ENCODE measurements around the gene KCNMA1. TPM values are rescaled to one million over a fixed set of nuclear protein-coding genes. Genes with fewer than 3 reads are reported as not detected.

The KCNMA1 gene
- total and polyA plus RNA-seq, 7 experiments from 2014 or later: 0.42 TPM; not detected in 6

DNA sequence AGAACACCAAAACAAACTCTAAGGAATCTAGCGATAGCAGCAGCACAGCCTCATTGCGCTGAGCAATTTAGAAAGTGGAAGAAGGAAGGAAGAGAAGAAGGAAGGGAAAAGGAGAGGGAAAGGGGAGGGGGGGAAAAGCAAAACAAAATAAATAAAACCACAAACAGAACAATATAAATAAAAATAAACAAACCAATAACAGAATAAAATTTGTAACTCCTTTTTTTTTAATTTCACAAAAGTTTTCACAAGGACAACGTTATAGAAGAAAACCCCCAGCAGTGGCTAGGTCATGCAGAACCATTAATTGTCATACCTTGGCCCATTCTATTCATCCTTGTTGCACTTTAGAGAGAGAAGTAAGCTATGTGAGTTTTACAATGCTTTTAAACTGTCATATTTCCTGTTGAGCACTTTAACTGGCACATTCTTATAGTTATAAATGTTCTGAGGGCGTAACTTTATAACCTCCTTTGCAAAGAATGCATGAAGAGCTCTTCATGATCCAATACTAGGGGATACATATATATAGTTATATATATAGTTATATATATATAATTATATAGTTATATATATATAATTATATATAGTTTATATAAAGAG, 752.8 kb downstream of the KCNMA1 start:
- no peaks in the 10 kb centered on the region for H3K9me3 ChIP-seq (ENCODE audit: control insufficient read depth in 2 of 3, low read length in 3 of 3)
- H3K27me3 ChIP-seq (ENCODE audit: control insufficient read depth in 2 of 2, insufficient read depth in 2 of 2, low read length in 2 of 2): no peaks in the 10 kb centered on the region
- no peak for ATAC-seq
- H3K4me1 Mint-ChIP-seq: peaks cover 0 to 12% (median 0%) of the 10 kb centered on the region in 7 donors
- peaks cover 0 to 3% (median 0%) of the 10 kb centered on the region in 11 donors for H3K9me3 Mint-ChIP-seq
- intact Hi-C loops (cut with micrococcal nuclease): no loop called here
- H3K36me3 ChIP-seq (ENCODE audit: control insufficient read depth in 2 of 3, insufficient read depth in 3 of 3, low read length in 3 of 3): no peaks in the 10 kb centered on the region
- no peaks in the 10 kb centered on the region for H3K36me3 Mint-ChIP-seq
- H3K27ac Mint-ChIP-seq: no peak overlapping the region
- no peak overlapping the region for H3K4me3 ChIP-seq (ENCODE audit: low read length)
- H3K4me1 ChIP-seq (ENCODE audit: control insufficient read depth in 2 of 2, insufficient read depth in 2 of 2, low read length in 2 of 2): no peaks in the 10 kb centered on the region
- no peak overlapping the region for H3K4me3 Mint-ChIP-seq
- H3K27me3 Mint-ChIP-seq: peaks cover 0 to 21% (median 15%) of the 10 kb centered on the region in 5 donors
- no peak for DNase-seq
- ChIA-PET CTCF (no interaction called here), POLR2A (no interaction called here)
- H3K27ac ChIP-seq (ENCODE audit: low read depth, low read length): no peak overlapping the region

DNA sequence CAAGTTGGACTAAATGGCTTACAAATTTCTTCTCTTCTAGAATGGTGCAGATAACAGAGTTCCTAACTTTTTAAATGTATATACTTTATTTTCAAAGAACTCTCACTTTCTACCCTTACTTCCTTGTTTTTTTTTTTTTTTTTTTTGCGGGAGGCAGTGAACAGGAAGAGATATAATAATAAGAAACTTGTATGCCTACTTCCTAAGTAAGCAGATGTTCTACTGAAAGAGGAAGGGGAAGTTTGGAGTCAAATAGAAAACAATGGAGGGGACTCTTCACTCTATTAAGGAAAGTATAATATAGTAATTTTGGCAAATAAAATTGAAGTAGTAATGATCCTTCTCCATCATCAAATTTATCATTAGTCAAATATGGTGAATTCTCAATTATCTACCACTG, 754.0 kb downstream of the KCNMA1 start:
- no peak overlapping the region for H3K27ac Mint-ChIP-seq
- H3K4me1 ChIP-seq (ENCODE audit: control insufficient read depth in 2 of 2, insufficient read depth in 2 of 2, low read length in 2 of 2): no peaks in the 10 kb centered on the region
- intact Hi-C loops (cut with micrococcal nuclease): no loop called here
- ChIA-PET CTCF (no interaction called here), POLR2A (no interaction called here)
- no peaks in the 10 kb centered on the region for H3K36me3 Mint-ChIP-seq
- peaks cover 0 to 3% (median 0%) of the 10 kb centered on the region in 11 donors for H3K9me3 Mint-ChIP-seq
- no peaks in the 10 kb centered on the region for H3K27me3 ChIP-seq (ENCODE audit: control insufficient read depth in 2 of 2, insufficient read depth in 2 of 2, low read length in 2 of 2)
- H3K4me3 Mint-ChIP-seq: no peak overlapping the region
- no peak for ATAC-seq
- no peaks in the 10 kb centered on the region for H3K9me3 ChIP-seq (ENCODE audit: control insufficient read depth in 2 of 3, low read length in 3 of 3)
- peaks cover 0 to 21% (median 17%) of the 10 kb centered on the region in 5 donors for H3K27me3 Mint-ChIP-seq
- peaks cover 0 to 12% (median 0%) of the 10 kb centered on the region in 7 donors for H3K4me1 Mint-ChIP-seq
- no peaks in the 10 kb centered on the region for H3K36me3 ChIP-seq (ENCODE audit: control insufficient read depth in 2 of 3, insufficient read depth in 3 of 3, low read length in 3 of 3)
- no peak overlapping the region for H3K27ac ChIP-seq (ENCODE audit: low read depth, low read length)
- DNase-seq: no peak
- H3K4me3 ChIP-seq (ENCODE audit: low read length): no peak overlapping the region

DNA sequence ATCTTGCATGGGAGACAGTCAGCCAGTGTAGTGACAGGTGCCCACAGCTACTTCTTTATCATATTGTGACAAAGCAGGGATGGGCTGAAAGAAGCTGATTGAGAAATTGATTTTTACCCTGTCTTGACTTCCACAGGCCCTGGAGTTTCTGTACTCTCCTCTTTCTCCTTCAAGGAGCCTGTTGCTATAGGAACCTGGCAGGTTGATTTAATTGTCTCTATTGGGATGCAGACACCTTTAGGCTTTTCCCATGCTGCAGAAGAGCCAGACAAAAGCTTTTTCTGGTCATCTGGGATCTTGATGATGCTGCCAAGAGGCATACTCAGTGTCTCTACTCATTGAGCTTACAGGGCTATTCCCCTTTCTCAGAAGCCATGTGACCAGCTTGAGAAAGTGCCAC, 754.8 kb downstream of the KCNMA1 start:
- POLR2A ChIA-PET: no interaction called here
- H3K27ac ChIP-seq (ENCODE audit: low read depth, low read length): no peak overlapping the region

GRCh38 chr10:76882245-76882644, 755.4 kb downstream of the KCNMA1 start:
- Histone ChIP-seq H3K4me3 (ENCODE audit: low read length) (no peak overlapping the region), H3K27ac (ENCODE audit: low read depth, low read length) (no peak overlapping the region), H3K27me3 (ENCODE audit: control insufficient read depth in 2 of 2, insufficient read depth in 2 of 2, low read length in 2 of 2) (no peaks in the 10 kb centered on the region), H3K9me3 (ENCODE audit: control insufficient read depth in 2 of 3, low read length in 3 of 3) (no peaks in the 10 kb centered on the region), H3K36me3 (ENCODE audit: control insufficient read depth in 2 of 3, insufficient read depth in 3 of 3, low read length in 3 of 3) (no peaks in the 10 kb centered on the region), H3K4me1 (ENCODE audit: control insufficient read depth in 2 of 2, insufficient read depth in 2 of 2, low read length in 2 of 2) (no peaks in the 10 kb centered on the region)
- H3K4me3 Mint-ChIP-seq: no peak overlapping the region
- ATAC-seq: peak; percentile 69
- no peak overlapping the region for H3K27ac Mint-ChIP-seq
- POLR2A ChIA-PET: no interaction called here
- peaks cover 0 to 3% (median 0%) of the 10 kb centered on the region in 11 donors for H3K9me3 Mint-ChIP-seq
- peaks cover 0 to 12% (median 0%) of the 10 kb centered on the region in 7 donors for H3K4me1 Mint-ChIP-seq
- no peak for DNase-seq
- H3K27me3 Mint-ChIP-seq: peaks cover 0 to 21% (median 15%) of the 10 kb centered on the region in 5 donors
- CTCF ChIA-PET: no interaction called here
- intact Hi-C loops (cut with micrococcal nuclease): no loop called here
- H3K36me3 Mint-ChIP-seq: no peaks in the 10 kb centered on the region

More for the DNA sequence above, 754.8 kb downstream of the KCNMA1 start:
- peak overlapping the region in 1 of 9 donors; percentile 30 for H3K27ac Mint-ChIP-seq
- CTCF ChIA-PET: no interaction called here
- peaks cover 0 to 12% (median 0%) of the 10 kb centered on the region in 7 donors for H3K4me1 Mint-ChIP-seq
- no peaks in the 10 kb centered on the region for H3K27me3 ChIP-seq (ENCODE audit: control insufficient read depth in 2 of 2, insufficient read depth in 2 of 2, low read length in 2 of 2)
- H3K36me3 ChIP-seq (ENCODE audit: control insufficient read depth in 2 of 3, insufficient read depth in 3 of 3, low read length in 3 of 3): no peaks in the 10 kb centered on the region
- intact Hi-C loops (cut with micrococcal nuclease): no loop called here
- H3K9me3 ChIP-seq (ENCODE audit: control insufficient read depth in 2 of 3, low read length in 3 of 3): no peaks in the 10 kb centered on the region
- H3K9me3 Mint-ChIP-seq: peaks cover 0 to 3% (median 0%) of the 10 kb centered on the region in 11 donors
- no peaks in the 10 kb centered on the region for H3K36me3 Mint-ChIP-seq
- no peak overlapping the region for H3K4me3 Mint-ChIP-seq
- peaks cover 0 to 21% (median 17%) of the 10 kb centered on the region in 5 donors for H3K27me3 Mint-ChIP-seq
- no peaks in the 10 kb centered on the region for H3K4me1 ChIP-seq (ENCODE audit: control insufficient read depth in 2 of 2, insufficient read depth in 2 of 2, low read length in 2 of 2)
- ATAC-seq (no peak), DNase-seq (no peak)
- no peak overlapping the region for H3K4me3 ChIP-seq (ENCODE audit: low read length)

- no peak for DNase-seq
- H3K9me3 ChIP-seq (ENCODE audit: control insufficient read depth in 2 of 3, low read length in 3 of 3): no peaks in the 10 kb centered on the region
- H3K27me3 ChIP-seq (ENCODE audit: control insufficient read depth in 2 of 2, insufficient read depth in 2 of 2, low read length in 2 of 2): no peaks in the 10 kb centered on the region
- H3K4me3 ChIP-seq (ENCODE audit: low read length): no peak overlapping the region
- intact Hi-C loops (cut with micrococcal nuclease): no loop called here
- H3K4me1 ChIP-seq (ENCODE audit: control insufficient read depth in 2 of 2, insufficient read depth in 2 of 2, low read length in 2 of 2): no peaks in the 10 kb centered on the region
- H3K27ac Mint-ChIP-seq: no peak overlapping the region
- H3K27me3 Mint-ChIP-seq: peaks cover 0 to 21% (median 11%) of the 10 kb centered on the region in 5 donors
- no peaks in the 10 kb centered on the region for H3K36me3 Mint-ChIP-seq
- CTCF ChIA-PET: no interaction called here
- ATAC-seq: no peak
- no peaks in the 10 kb centered on the region for H3K36me3 ChIP-seq (ENCODE audit: control insufficient read depth in 2 of 3, insufficient read depth in 3 of 3, low read length in 3 of 3)
- POLR2A ChIA-PET: no interaction called here
- peaks cover 0 to 3% (median 0%) of the 10 kb centered on the region in 11 donors for H3K9me3 Mint-ChIP-seq
- H3K27ac ChIP-seq (ENCODE audit: low read depth, low read length): no peak overlapping the region
- no peak overlapping the region for H3K4me3 Mint-ChIP-seq
- H3K4me1 Mint-ChIP-seq: peaks cover 0 to 12% (median 0%) of the 10 kb centered on the region in 7 donors
These were observed 756.0 kb downstream of the KCNMA1 start for GRCh38 chr10:76881477-76882220.

- Histone ChIP-seq H3K36me3 (ENCODE audit: control insufficient read depth in 2 of 3, insufficient read depth in 3 of 3, low read length in 3 of 3) (no peaks in the 10 kb centered on the region), H3K4me3 (ENCODE audit: low read length) (no peak overlapping the region), H3K4me1 (ENCODE audit: control insufficient read depth in 2 of 2, insufficient read depth in 2 of 2, low read length in 2 of 2) (no peaks in the 10 kb centered on the region), H3K9me3 (ENCODE audit: control insufficient read depth in 2 of 3, low read length in 3 of 3) (no peaks in the 10 kb centered on the region), H3K27ac (ENCODE audit: low read depth, low read length) (no peak overlapping the region), H3K27me3 (ENCODE audit: control insufficient read depth in 2 of 2, insufficient read depth in 2 of 2, low read length in 2 of 2) (no peaks in the 10 kb centered on the region)
- DNase-seq (no peak), ATAC-seq (no peak)
- ChIA-PET POLR2A (no interaction called here), CTCF (no interaction called here)
- Mint-ChIP-seq H3K36me3 (no peaks in the 10 kb centered on the region), H3K27ac (no peak overlapping the region), H3K4me3 (no peak overlapping the region), H3K4me1 (peaks cover 0 to 12% (median 0%) of the 10 kb centered on the region in 7 donors), H3K9me3 (peaks cover 0 to 3% (median 0%) of the 10 kb centered on the region in 11 donors), H3K27me3 (peaks cover 0 to 18% (median 11%) of the 10 kb centered on the region in 5 donors)
- intact Hi-C loops (cut with micrococcal nuclease): no loop called here
These were observed 756.7 kb downstream of the KCNMA1 start for GRCh38 chr10:76880931-76881330.

Data from naive thymus-derived CD4-positive, alpha-beta T cell (primary cell).